SK-N-SH treated with all-trans-retinoic acid at 6 μM for 48 hours (cell line): ENCODE measurements around the gene CCDC152.

Experiments
- ATAC-seq: fragments of 200-7000 bp; cut with Tn5 transposase; 3 replicates; pipeline ENCODE4 v1.9.1; 2020; ENCODE audit warnings: mild to moderate bottlenecking, moderate library complexity
- BACH2 ChIP-seq: fragments of 250-450 bp; sonication (Bioruptor Pico); IDR thresholded peaks from 2 replicates; pipeline ENCODE4 v1.9.0; 2021; ENCODE audit warnings: mild to moderate bottlenecking, borderline replicate concordance
- CSDC2 ChIP-seq: fragments of 250-450 bp; sonication (Bioruptor Pico); IDR thresholded peaks from 2 replicates; pipeline ENCODE4 v1.5.0; 2020; ENCODE audit warnings: mild to moderate bottlenecking, moderate library complexity
- CSRNP3 ChIP-seq: fragments of 250-450 bp; sonication (Bioruptor Pico); IDR thresholded peaks from 2 replicates; pipeline ENCODE4 v1.5.1; 2021; ENCODE audit warnings: mild to moderate bottlenecking, moderate library complexity
- GLIS3 ChIP-seq: fragments of 250-450 bp; sonication (Bioruptor Pico); IDR thresholded peaks from 2 replicates; pipeline ENCODE4 v1.5.0; 2020; ENCODE audit warnings: mild to moderate bottlenecking, moderate library complexity
- OSR1 ChIP-seq: fragments of 250-450 bp; sonication (Bioruptor Pico); IDR thresholded peaks from 2 replicates; pipeline ENCODE4 v1.8.0; 2022; ENCODE audit warnings: moderate library complexity, mild to moderate bottlenecking, inconsistent platforms
- PATZ1 ChIP-seq: fragments of 250-450 bp; sonication (Bioruptor Pico); IDR thresholded peaks from 2 replicates; pipeline ENCODE4 v1.8.0; 2020; ENCODE audit warnings: mild to moderate bottlenecking, moderate library complexity, borderline replicate concordance
- POU6F1 ChIP-seq: fragments of 250-450 bp; sonication (Bioruptor Pico); IDR thresholded peaks from 2 replicates; pipeline ENCODE4 v1.8.0; 2021; ENCODE audit warnings: low read depth, mild to moderate bottlenecking, moderate library complexity, borderline replicate concordance
- PPARA ChIP-seq: fragments of 250-450 bp; sonication (Bioruptor Pico); IDR thresholded peaks from 2 replicates; pipeline ENCODE4 v1.5.0; 2020; ENCODE audit warnings: mild to moderate bottlenecking, borderline replicate concordance
- RARB ChIP-seq: fragments of 250-450 bp; sonication (Bioruptor Pico); IDR thresholded peaks from 2 replicates; pipeline ENCODE4 v1.8.0; 2021; ENCODE audit warnings: mild to moderate bottlenecking, moderate library complexity
- TCF4 ChIP-seq: fragments of 250-450 bp; sonication (Bioruptor Pico); IDR thresholded peaks from 2 replicates; pipeline ENCODE4 v1.8.0; 2021; ENCODE audit warnings: mild to moderate bottlenecking, moderate library complexity, borderline replicate concordance
- TOX ChIP-seq: fragments of 250-450 bp; sonication (Bioruptor Pico); IDR thresholded peaks from 2 replicates; pipeline ENCODE4 v1.8.0; 2021; ENCODE audit warnings: mild to moderate bottlenecking, moderate library complexity, borderline replicate concordance
- TSHZ2 ChIP-seq: fragments of 250-450 bp; sonication (Bioruptor Pico); IDR thresholded peaks from 2 replicates; pipeline ENCODE4 v1.5.0; 2020; ENCODE audit warnings: mild to moderate bottlenecking, moderate library complexity
- ZFP30 ChIP-seq: fragments of 450-650 bp; formaldehyde crosslinking; IDR thresholded peaks from 2 replicates; pipeline ENCODE4 v1.5.0; 2022; ENCODE audit warnings: mild to moderate bottlenecking, moderate library complexity
- ZNF565 ChIP-seq: fragments of 450-650 bp; formaldehyde crosslinking; conservative IDR thresholded peaks from 2 replicates; pipeline ENCODE4 v1.5.0; 2020; ENCODE audit warnings: low read depth, mild to moderate bottlenecking, moderate library complexity
- ZNF70 ChIP-seq: fragments of 450-650 bp; formaldehyde crosslinking; IDR thresholded peaks from 2 replicates; pipeline ENCODE4 v1.5.0; 2020; ENCODE audit warnings: mild to moderate bottlenecking, moderate library complexity
- TF ChIP-seq, protein P1 (sequence below): fragments of 250-450 bp; sonication (Bioruptor Pico); IDR thresholded peaks from 2 replicates; pipeline ENCODE4 v1.5.1; 2020; ENCODE audit warnings: low read depth, mild to moderate bottlenecking, moderate library complexity

CCDC152 gene

DNA sequence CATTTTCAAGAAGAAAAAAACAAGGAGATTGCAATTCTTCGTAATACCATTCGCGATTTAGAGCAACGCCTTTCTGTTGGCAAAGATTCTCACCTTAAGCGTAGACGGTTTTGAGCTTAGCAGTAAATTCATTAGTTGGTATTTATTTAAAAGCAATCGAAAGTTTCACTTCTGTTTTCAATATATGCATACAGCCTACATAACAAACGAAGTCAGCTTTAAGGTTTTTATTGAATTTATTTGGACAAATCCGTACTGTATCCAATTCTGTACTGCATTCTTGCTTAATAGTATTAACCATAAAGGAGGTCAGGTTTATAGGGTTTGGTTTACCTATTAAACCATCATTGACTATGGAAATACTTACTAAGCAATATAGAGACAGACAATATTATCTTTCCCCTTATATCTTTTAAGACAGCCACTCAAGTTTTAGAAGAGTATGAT is 43.1 kb downstream of the CCDC152 start (continued):
- TF ChIP-seq PATZ1 (no peak), TCF4 (CRISPR knock-in tag) (no peak), PPARA (CRISPR knock-in tag) (no peak), POU6F1 (CRISPR knock-in tag) (no peak), ZNF565 (CRISPR knock-in tag) (no peak), ZFP30 (CRISPR knock-in tag) (no peak), ZNF70 (CRISPR knock-in tag) (no peak)
- TF ChIP-seq, protein P1, sequence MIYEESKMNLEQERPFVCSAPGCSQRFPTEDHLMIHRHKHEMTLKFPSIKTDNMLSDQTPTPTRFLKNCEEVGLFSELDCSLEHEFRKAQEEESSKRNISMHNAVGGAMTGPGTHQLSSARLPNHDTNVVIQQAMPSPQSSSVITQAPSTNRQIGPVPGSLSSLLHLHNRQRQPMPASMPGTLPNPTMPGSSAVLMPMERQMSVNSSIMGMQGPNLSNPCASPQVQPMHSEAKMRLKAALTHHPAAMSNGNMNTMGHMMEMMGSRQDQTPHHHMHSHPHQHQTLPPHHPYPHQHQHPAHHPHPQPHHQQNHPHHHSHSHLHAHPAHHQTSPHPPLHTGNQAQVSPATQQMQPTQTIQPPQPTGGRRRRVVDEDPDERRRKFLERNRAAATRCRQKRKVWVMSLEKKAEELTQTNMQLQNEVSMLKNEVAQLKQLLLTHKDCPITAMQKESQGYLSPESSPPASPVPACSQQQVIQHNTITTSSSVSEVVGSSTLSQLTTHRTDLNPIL (CRISPR knock-in tag) = no peak

GRCh38 chr5:42800748-42801330 is 44.2 kb downstream of the CCDC152 start:
- no peak for ATAC-seq
- TF ChIP-seq, protein P1 (CRISPR knock-in tag) = no peak

DNA sequence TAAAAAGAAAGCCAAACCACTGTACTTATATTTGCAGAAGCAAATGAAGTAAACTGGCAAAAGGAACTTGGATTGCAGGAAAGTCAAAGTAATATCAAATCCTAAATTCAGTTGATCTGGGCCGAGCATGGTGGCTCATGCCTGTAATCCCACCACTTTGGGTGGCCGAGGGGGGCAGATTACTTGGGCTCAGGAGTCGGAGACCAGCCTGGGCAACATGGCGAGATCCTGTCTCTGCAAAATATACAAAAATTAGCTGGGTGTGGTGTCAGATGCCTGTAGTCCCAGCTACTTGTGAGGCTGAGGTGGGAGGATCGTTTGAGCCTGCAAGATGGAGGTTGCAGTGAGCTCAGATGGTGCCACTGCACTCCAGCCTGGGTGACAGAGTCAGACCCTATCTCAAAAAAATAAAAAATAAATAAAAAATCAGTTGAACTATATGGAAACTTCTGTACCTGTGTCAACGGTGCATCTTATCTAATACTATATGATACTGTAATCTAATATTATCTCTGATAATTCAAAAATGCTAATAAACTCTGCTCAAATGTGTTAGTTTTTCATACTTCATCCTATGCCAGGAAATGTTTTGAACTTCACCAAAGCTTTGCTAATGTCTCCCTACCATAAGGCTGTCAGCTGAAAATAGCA is 45.0 kb downstream of the CCDC152 start:
- no peak for ATAC-seq
- TF ChIP-seq, protein P1 (CRISPR knock-in tag) = no peak
- TF ChIP-seq CSRNP3 (CRISPR knock-in tag) (no peak), RARB (CRISPR knock-in tag) (no peak), GLIS3 (CRISPR knock-in tag) (no peak), OSR1 (no peak), ZNF565 (CRISPR knock-in tag) (no peak), CSDC2 (CRISPR knock-in tag) (no peak), TCF4 (CRISPR knock-in tag) (no peak), PPARA (CRISPR knock-in tag) (no peak), TSHZ2 (CRISPR knock-in tag) (no peak), ZFP30 (CRISPR knock-in tag) (no peak), TOX (no peak), BACH2 (CRISPR knock-in tag) (no peak)
